SK-N-SH (cell line): ENCODE data around the gene ISYNA1.

Experiments
- CTCF ChIP-seq: fragments of 200-600 bp; sonication (generic); IDR thresholded peaks from 2 replicates; pipeline ENCODE4 v1.6.1; 2017; ENCODE audit warnings: antibody characterized with exemption, mild to moderate bottlenecking, moderate library complexity
- EZH2phosphoT487 ChIP-seq: fragments of 200-600 bp; sonication (generic); IDR thresholded peaks from 2 replicates; pipeline ENCODE4 v1.6.1; 2017; ENCODE audit warnings: low read depth, mixed run types, mild to moderate bottlenecking, antibody characterized with exemption, moderate library complexity, borderline replicate concordance
- FOXM1 ChIP-seq: IDR thresholded peaks from 2 replicates; pipeline ENCODE4 v1.4.0; 2012; ENCODE audit warnings: low read depth, mild to moderate bottlenecking
- JUND ChIP-seq: IDR thresholded peaks from 2 replicates; pipeline ENCODE4 v1.4.0; 2012
- POLR2AphosphoS5 ChIP-seq: IDR thresholded peaks from 2 replicates; pipeline ENCODE4 v1.6.1; 2012; ENCODE audit warnings: low read depth, low read length
- RCOR1 ChIP-seq: fragments of 150-350 bp; IDR thresholded peaks from 2 replicates; pipeline ENCODE4 v1.6.1; 2017; ENCODE audit warnings: antibody characterized with exemption, low read length
- RFX5 ChIP-seq: IDR thresholded peaks from 2 replicates; pipeline ENCODE4 v1.6.1; 2012; ENCODE audit warnings: mild to moderate bottlenecking, improper control_type of control experiment, low read length
- RXRA ChIP-seq: IDR thresholded peaks from 2 replicates; pipeline ENCODE4 v1.4.0; 2012; ENCODE audit warnings: low read depth, mild to moderate bottlenecking, borderline replicate concordance
- TCF12 ChIP-seq: IDR thresholded peaks from 2 replicates; pipeline ENCODE4 v1.4.0; 2012
- TEAD4 ChIP-seq: IDR thresholded peaks from 2 replicates; pipeline ENCODE4 v1.4.0; 2012; ENCODE audit warnings: mild to moderate bottlenecking, borderline replicate concordance; ENCODE audit not compliant: insufficient read depth
- TF ChIP-seq, protein P1 (sequence below): fragments of 150-350 bp; IDR thresholded peaks from 2 replicates; pipeline ENCODE4 v1.6.1; 2017; ENCODE audit warnings: antibody characterized with exemption, low read length, low read depth, borderline replicate concordance
- TF ChIP-seq, protein P2 (sequence below): IDR thresholded peaks from 2 replicates; pipeline ENCODE4 v1.6.1; 2012; ENCODE audit warnings: mild to moderate bottlenecking, low read depth, low read length, moderate library complexity

- TF ChIP-seq POLR2AphosphoS5 (no peak), CTCF (no peak), RFX5 (no peak), RCOR1 (no peak), TEAD4 (no peak), RXRA (no peak), TCF12 (no peak), JUND (no peak), EZH2phosphoT487 (no peak), FOXM1 (no peak)
- TF ChIP-seq, protein P1, sequence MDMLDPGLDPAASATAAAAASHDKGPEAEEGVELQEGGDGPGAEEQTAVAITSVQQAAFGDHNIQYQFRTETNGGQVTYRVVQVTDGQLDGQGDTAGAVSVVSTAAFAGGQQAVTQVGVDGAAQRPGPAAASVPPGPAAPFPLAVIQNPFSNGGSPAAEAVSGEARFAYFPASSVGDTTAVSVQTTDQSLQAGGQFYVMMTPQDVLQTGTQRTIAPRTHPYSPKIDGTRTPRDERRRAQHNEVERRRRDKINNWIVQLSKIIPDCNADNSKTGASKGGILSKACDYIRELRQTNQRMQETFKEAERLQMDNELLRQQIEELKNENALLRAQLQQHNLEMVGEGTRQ, result no peak
- TF ChIP-seq, protein P2, sequence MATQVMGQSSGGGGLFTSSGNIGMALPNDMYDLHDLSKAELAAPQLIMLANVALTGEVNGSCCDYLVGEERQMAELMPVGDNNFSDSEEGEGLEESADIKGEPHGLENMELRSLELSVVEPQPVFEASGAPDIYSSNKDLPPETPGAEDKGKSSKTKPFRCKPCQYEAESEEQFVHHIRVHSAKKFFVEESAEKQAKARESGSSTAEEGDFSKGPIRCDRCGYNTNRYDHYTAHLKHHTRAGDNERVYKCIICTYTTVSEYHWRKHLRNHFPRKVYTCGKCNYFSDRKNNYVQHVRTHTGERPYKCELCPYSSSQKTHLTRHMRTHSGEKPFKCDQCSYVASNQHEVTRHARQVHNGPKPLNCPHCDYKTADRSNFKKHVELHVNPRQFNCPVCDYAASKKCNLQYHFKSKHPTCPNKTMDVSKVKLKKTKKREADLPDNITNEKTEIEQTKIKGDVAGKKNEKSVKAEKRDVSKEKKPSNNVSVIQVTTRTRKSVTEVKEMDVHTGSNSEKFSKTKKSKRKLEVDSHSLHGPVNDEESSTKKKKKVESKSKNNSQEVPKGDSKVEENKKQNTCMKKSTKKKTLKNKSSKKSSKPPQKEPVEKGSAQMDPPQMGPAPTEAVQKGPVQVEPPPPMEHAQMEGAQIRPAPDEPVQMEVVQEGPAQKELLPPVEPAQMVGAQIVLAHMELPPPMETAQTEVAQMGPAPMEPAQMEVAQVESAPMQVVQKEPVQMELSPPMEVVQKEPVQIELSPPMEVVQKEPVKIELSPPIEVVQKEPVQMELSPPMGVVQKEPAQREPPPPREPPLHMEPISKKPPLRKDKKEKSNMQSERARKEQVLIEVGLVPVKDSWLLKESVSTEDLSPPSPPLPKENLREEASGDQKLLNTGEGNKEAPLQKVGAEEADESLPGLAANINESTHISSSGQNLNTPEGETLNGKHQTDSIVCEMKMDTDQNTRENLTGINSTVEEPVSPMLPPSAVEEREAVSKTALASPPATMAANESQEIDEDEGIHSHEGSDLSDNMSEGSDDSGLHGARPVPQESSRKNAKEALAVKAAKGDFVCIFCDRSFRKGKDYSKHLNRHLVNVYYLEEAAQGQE, result no peak
Observed at GRCh38 chr19:18433015-18433691, 4.8 kb downstream of the ISYNA1 start.
